Choroid plexus epithelial cell (primary cell): Measurements from ENCODE around the gene SPAG16.

Experiments used
- DNase-seq: peaks from one replicate; pipeline ENCODE4 v3.0.0-alpha.2; 2010; ENCODE audit warnings: low read depth
- H3K4me3 ChIP-seq: 2 replicates; pipeline ENCODE4 v1.5.1; 2011; ENCODE audit warnings: low read depth, mild to moderate bottlenecking, control low read depth, low read length, moderate library complexity
- CTCF ChIP-seq: conservative IDR thresholded peaks from 2 replicates; pipeline ENCODE4 v1.5.1; 2011; ENCODE audit warnings: low read depth, mild to moderate bottlenecking, control low read depth, inconsistent platforms, low read length, moderate library complexity

Gene SPAG16

GRCh38 chr2:213524164-213524563 is 239.9 kb downstream of the SPAG16 start:
- no peak overlapping the region for H3K4me3 ChIP-seq
- no peak for TF ChIP-seq CTCF
- no peak for DNase-seq

GRCh38 chr2:213537579-213537978 is 253.3 kb downstream of the SPAG16 start:
- no peak overlapping the region for H3K4me3 ChIP-seq
- no peak for DNase-seq
- no peak for TF ChIP-seq CTCF

- no peak for DNase-seq
- no peak overlapping the region for H3K4me3 ChIP-seq
- TF ChIP-seq CTCF: no peak
Measured at GRCh38 chr2:213544940-213545339, 260.7 kb downstream of the SPAG16 start.

GRCh38 chr2:213545481-213545880 is 261.2 kb downstream of the SPAG16 start:
- H3K4me3 ChIP-seq: no peak overlapping the region
- DNase-seq: no peak
- TF ChIP-seq CTCF: no peak

GRCh38 chr2:213545964-213546475 is 261.8 kb downstream of the SPAG16 start:
- no peak for DNase-seq
- no peak for TF ChIP-seq CTCF
- no peak overlapping the region for H3K4me3 ChIP-seq

- no peak for DNase-seq
- TF ChIP-seq CTCF: no peak
- H3K4me3 ChIP-seq: no peak overlapping the region
Measured at GRCh38 chr2:213551526-213551925, 267.3 kb downstream of the SPAG16 start.

GRCh38 chr2:213559053-213559452 is 274.8 kb downstream of the SPAG16 start:
- H3K4me3 ChIP-seq: no peak overlapping the region
- no peak for DNase-seq
- TF ChIP-seq CTCF: no peak
